GM23248 (cell line): Measurements from ENCODE around the gene LAMA2. TPM values are rescaled to one million over a fixed set of nuclear protein-coding genes. Genes with fewer than 3 reads are reported as not detected.
"Not testable (repeated sequence)": the region's sequence is repeated elsewhere in the genome, so short reads cannot be mapped to it uniquely, and the experiment has no call there.

Experiments
- DNase-seq: peaks from one replicate; pipeline ENCODE4 v3.0.0-alpha.2; 2015
- H2AFZ ChIP-seq: fragments of 200-600 bp; sonication (generic); 2 replicates; pipeline ENCODE4 v1.6.1; 2016; ENCODE audit warnings: antibody characterized with exemption
- H3F3A ChIP-seq: fragments of 200-600 bp; sonication (generic); 2 replicates; pipeline ENCODE4 v1.6.1; 2016; ENCODE audit warnings: mild to moderate bottlenecking, antibody characterized with exemption, mixed run types; ENCODE audit not compliant: insufficient read depth
- H3K27ac ChIP-seq: fragments of 200-600 bp; sonication (generic); 2 replicates; pipeline ENCODE4 v1.5.1; 2016; ENCODE audit warnings: mild to moderate bottlenecking
- H3K27me3 ChIP-seq: fragments of 200-600 bp; sonication (generic); replicated peaks from 2 replicates; pipeline ENCODE4 v1.6.1; 2016; ENCODE audit warnings: mild to moderate bottlenecking; ENCODE audit not compliant: insufficient read depth
- H3K36me3 ChIP-seq: fragments of 200-600 bp; sonication (generic); 2 replicates; pipeline ENCODE4 v1.6.1; 2016; ENCODE audit warnings: low read depth, mild to moderate bottlenecking
- H3K4me1 ChIP-seq: fragments of 200-600 bp; sonication (generic); 2 replicates; pipeline ENCODE4 v1.6.1; 2016; ENCODE audit warnings: mild to moderate bottlenecking; ENCODE audit not compliant: insufficient read depth
- H3K4me2 ChIP-seq: fragments of 200-600 bp; sonication (generic); one replicate; pipeline ENCODE4 v1.6.1; 2016; ENCODE audit warnings: mild to moderate bottlenecking; ENCODE audit not compliant: unreplicated experiment
- H3K4me3 ChIP-seq: fragments of 200-600 bp; sonication (generic); 2 replicates; pipeline ENCODE4 v1.5.1; 2016; ENCODE audit warnings: mild to moderate bottlenecking
- H3K79me2 ChIP-seq: fragments of 200-600 bp; sonication (generic); 2 replicates; pipeline ENCODE4 v1.6.1; 2016; ENCODE audit warnings: mild to moderate bottlenecking; ENCODE audit not compliant: insufficient read depth
- H3K9ac ChIP-seq: fragments of 200-600 bp; sonication (generic); 2 replicates; pipeline ENCODE4 v1.6.1; 2016; ENCODE audit warnings: mild to moderate bottlenecking
- H3K9me2 ChIP-seq: fragments of 200-600 bp; sonication (generic); 2 replicates; pipeline ENCODE4 v1.6.1; 2016; ENCODE audit warnings: mixed run types, mild to moderate bottlenecking, moderate library complexity; ENCODE audit not compliant: insufficient read depth
- H3K9me3 ChIP-seq: fragments of 200-600 bp; sonication (generic); one replicate; pipeline ENCODE4 v1.6.1; 2017; ENCODE audit warnings: low read depth
- H4K20me1 ChIP-seq: fragments of 200-600 bp; sonication (generic); 2 replicates; pipeline ENCODE4 v1.6.0; 2016; ENCODE audit not compliant: insufficient read depth
- EZH2 ChIP-seq: fragments of 200-600 bp; sonication (generic); IDR thresholded peaks from 2 replicates; pipeline ENCODE4 v1.6.1; 2018; ENCODE audit warnings: antibody characterized with exemption, mild to moderate bottlenecking; ENCODE audit not compliant: insufficient read depth, poor library complexity, severe bottlenecking
- EZH2phosphoT487 ChIP-seq: fragments of 200-600 bp; sonication (generic); IDR thresholded peaks from 2 replicates; pipeline ENCODE4 v1.6.1; 2018; ENCODE audit warnings: antibody characterized with exemption, moderate library complexity, mild to moderate bottlenecking, low read depth; ENCODE audit not compliant: insufficient read depth
- WGBS, 2 experiments: methylation state at CpG; one replicate each; pipeline ENCODE4 v1.1.6; 2015 to 2017; ENCODE audit warnings: low lambda C conversion rate in 2 of 2, low coverage in 1 of 2; ENCODE audit errors: missing lambda C conversion rate in 2 of 2; 5-methylcytosine and 5-hydroxymethylcytosine counted together
- in situ Hi-C: fragments of 300-500 bp; cut with MboI; formaldehyde crosslinking; loops from 2 replicates; pipeline ENCODE4 v1.15.0; 2020
- polyA plus RNA-seq: library from polyadenylated mRNA; unstranded; fragments of >200 nt; fragmentation: Nextera tagmentation; extraction: Ambion mirVana; gene quantifications from 2 replicates; pipeline ENCODE4 v1.2.1, GENCODE V29; 2016
- total RNA-seq: library from RNA; depleted of rRNA; stranded (reverse); fragments of >200 nt; shearing (Covaris generic); gene quantifications from 2 replicates; pipeline ENCODE4 v1.2.3, GENCODE V29; 2014

The LAMA2 gene
- total and polyA plus RNA-seq, 2 experiments from 2014 or later: 8.3 to 31.1 TPM

DNA sequence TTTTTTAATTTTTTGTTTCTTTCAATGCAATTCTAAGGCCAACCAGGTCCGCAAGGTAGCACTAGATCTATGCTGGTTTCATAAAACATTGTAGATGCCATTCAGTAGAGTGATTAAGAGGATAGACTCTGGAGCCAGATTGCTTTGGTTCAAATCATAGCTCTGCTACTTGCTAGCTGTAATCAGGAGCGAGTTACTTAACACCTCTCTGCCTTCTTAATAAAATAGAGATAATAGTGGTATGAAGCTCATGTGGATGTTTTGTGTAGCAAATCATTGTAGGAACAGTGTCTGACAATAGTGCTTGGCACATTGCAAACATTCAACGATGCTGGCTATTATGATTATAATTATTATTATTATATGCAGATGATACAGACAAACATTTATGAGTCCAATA, 164.9 kb downstream of the LAMA2 start:
- TF ChIP-seq EZH2phosphoT487 (no peak), EZH2 (no peak)
- Histone ChIP-seq H3F3A (no peaks in the 10 kb centered on the region), H3K9ac (no peak overlapping the region), H3K27me3 (no peaks in the 10 kb centered on the region), H4K20me1 (no peaks in the 10 kb centered on the region), H3K9me2 (no peaks in the 10 kb centered on the region; the same call in 1 of the 2 replicates), H3K4me2 (no peak overlapping the region), H3K4me1 (no peaks in the 10 kb centered on the region), H3K36me3 (no peaks in the 10 kb centered on the region), H3K4me3 (no peak overlapping the region), H2AFZ (no peak overlapping the region), H3K79me2 (no peaks in the 10 kb centered on the region), H3K9me3 (no peaks in the 10 kb centered on the region), H3K27ac (no peak overlapping the region)
- 69 to 74% methylated on average over 3 of the region's 3 CpGs for WGBS, 2 experiments
- in situ Hi-C loops: no loop called here
- no peak for DNase-seq

DNA sequence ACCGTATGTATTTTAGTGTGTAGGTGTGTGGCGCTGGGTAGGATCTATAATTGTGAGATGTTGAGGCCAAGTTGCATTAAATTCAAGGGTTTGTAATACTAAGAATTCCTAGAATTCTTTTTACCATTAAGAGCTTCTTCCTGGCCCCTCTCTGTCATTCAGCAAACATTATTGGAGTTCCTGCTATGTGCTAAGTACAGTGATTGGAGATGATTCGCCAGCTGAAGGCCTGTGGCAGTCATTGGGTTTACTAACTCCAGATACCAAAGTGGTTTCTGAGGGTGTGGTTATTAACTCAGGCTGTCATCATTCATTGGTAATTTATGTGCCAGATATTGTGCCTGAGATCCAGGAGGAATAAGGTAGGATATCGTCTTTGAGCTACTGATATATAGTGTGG, 167.1 kb downstream of the LAMA2 start:
- WGBS, 2 experiments: 92 to 95% methylated on average over 4 of the region's 4 CpGs
- H3F3A ChIP-seq: no peaks in the 10 kb centered on the region
- peak; percentile 2 for DNase-seq
- no peaks in the 10 kb centered on the region for H3K79me2 ChIP-seq
- no peaks in the 10 kb centered on the region for H3K4me1 ChIP-seq
- in situ Hi-C loops: no loop called here
- no peak overlapping the region for H2AFZ ChIP-seq
- no peaks in the 10 kb centered on the region for H3K9me3 ChIP-seq
- no peaks in the 10 kb centered on the region for H4K20me1 ChIP-seq
- H3K4me3 ChIP-seq: no peak overlapping the region
- H3K9me2 ChIP-seq: no peaks in the 10 kb centered on the region; the same call in 1 of the 2 replicates
- no peak overlapping the region for H3K27ac ChIP-seq
- H3K9ac ChIP-seq: no peak overlapping the region
- no peaks in the 10 kb centered on the region for H3K27me3 ChIP-seq
- no peaks in the 10 kb centered on the region for H3K36me3 ChIP-seq
- no peak for TF ChIP-seq EZH2phosphoT487
- no peak for TF ChIP-seq EZH2
- H3K4me2 ChIP-seq: no peak overlapping the region

DNA sequence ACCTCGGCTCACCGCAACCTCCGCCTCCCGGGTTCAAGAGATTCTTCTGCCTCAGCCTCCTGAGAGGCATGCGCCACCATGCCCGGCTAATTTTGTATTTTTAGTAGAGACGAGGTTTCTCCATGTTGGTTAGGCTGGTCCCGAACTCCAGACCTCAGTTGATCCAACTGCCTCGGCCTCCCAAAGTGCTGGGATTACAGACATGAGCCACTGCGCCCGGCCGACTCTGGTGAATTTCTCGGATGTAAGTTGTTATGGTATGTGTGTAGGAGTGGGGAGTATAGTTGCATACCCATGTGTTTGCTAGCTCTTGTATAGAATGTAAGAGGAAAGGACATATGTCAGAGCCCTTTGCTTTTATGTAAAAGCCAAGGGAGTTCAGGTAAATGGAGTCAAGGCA, 170.2 kb downstream of the LAMA2 start:
- H3K79me2 ChIP-seq, H3K9me2 ChIP-seq, H3K27me3 ChIP-seq, H3F3A ChIP-seq, in situ Hi-C loops, H3K36me3 ChIP-seq, H3K9ac ChIP-seq, H3K27ac ChIP-seq, H3K9me3 ChIP-seq, H3K4me1 ChIP-seq, H3K4me3 ChIP-seq, H2AFZ ChIP-seq, H3K4me2 ChIP-seq, H4K20me1 ChIP-seq, DNase-seq: not testable (repeated sequence)
- WGBS, 2 experiments: 98 to 99% methylated on average over 13 of the region's 13 CpGs

DNA sequence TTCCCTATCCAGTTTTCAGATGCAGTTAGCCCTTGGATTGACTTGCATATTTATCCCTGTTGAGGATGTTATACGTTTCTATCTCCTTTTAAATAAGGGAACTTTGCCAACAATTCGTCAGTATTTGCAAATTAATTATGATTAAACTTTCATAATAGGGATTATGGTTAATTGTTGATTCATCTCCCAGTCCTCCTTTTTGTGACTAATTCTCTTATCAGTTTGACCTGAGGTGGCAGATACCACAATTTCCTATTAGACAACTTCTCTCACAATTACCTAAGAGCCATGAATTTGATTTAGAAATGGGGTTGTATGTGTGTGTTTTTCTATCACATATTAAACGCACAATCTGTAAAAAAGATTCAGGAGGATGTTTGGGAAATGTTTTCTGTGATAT, 172.9 kb downstream of the LAMA2 start:
- WGBS, 2 experiments: 40 to 42% methylated on average over 3 of the region's 3 CpGs
- in situ Hi-C loops: no loop called here
- peak; percentile 2 for DNase-seq

DNA sequence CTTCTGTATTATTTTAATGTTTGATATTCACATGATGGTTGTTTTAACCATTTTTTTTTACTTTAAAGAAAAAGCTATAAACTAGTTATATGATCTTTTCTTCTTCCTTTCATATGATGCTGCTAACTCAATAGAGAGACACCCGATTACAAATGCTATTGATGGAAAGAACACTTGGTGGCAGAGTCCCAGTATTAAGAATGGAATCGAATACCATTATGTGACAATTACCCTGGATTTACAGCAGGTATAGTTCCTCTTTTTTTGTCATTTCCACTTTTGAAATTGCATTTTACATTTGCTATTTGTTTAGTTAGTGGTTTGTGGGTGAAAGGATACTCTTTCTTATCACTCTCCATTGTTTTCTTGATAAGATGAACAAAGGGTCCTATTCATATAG, 176.7 kb downstream of the LAMA2 start:
- Histone ChIP-seq H3F3A (no peaks in the 10 kb centered on the region), H3K9me2 (no peaks in the 10 kb centered on the region), H3K27ac (no peak overlapping the region), H3K9ac (no peak overlapping the region), H3K4me1 (peaks cover 8% of the 10 kb centered on the region), H2AFZ (no peak overlapping the region), H3K4me2 (no peak overlapping the region), H3K79me2 (no peaks in the 10 kb centered on the region), H3K4me3 (no peak overlapping the region), H4K20me1 (no peaks in the 10 kb centered on the region), H3K36me3 (no peaks in the 10 kb centered on the region), H3K27me3 (no peaks in the 10 kb centered on the region), H3K9me3 (no peaks in the 10 kb centered on the region)
- 97 to 100% methylated on average over 2 of the region's 2 CpGs for WGBS, 2 experiments
- in situ Hi-C loops: no loop called here
- no peak for TF ChIP-seq EZH2phosphoT487
- no peak for TF ChIP-seq EZH2
- no peak for DNase-seq

More for the DNA sequence above, 172.9 kb downstream of the LAMA2 start:
- Histone ChIP-seq H3K27me3 (no peaks in the 10 kb centered on the region), H3K9me2 (no peaks in the 10 kb centered on the region), H4K20me1 (no peaks in the 10 kb centered on the region), H2AFZ (no peak overlapping the region), H3K9ac (no peak overlapping the region), H3K4me1 (peaks cover 8% of the 10 kb centered on the region), H3K4me2 (no peak overlapping the region), H3F3A (no peaks in the 10 kb centered on the region), H3K79me2 (no peaks in the 10 kb centered on the region), H3K36me3 (no peaks in the 10 kb centered on the region), H3K9me3 (no peaks in the 10 kb centered on the region), H3K4me3 (no peak overlapping the region), H3K27ac (no peak overlapping the region)
- TF ChIP-seq EZH2phosphoT487: no peak
- TF ChIP-seq EZH2: no peak
